Measurements from ENCODE around the gene RUVBL2.

DNA sequence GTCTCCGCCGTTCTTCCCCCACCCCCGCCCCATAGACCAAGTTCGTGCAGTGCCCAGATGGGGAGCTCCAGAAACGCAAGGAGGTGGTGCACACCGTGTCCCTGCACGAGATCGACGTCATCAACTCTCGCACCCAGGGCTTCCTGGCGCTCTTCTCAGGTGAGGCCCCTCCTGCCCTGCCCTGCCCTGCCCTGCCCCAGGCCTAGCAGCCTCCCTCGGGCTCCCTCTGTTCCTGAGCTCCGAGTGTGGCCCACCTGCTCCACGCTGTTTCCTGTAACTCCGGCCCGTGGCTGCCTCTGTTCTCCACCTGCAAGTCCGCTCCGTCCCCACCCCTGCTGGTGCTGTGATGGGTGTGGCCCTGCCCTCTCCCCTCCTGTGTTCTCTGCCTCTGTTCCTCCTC is 16.8 kb downstream of the RUVBL2 start:
- TF ChIP-seq CTCF (conservative IDR thresholded peaks at IDR 0.05), result no peak
- no peak for TF ChIP-seq ZFX (IDR thresholded peaks at IDR 0.05)

Measured in C4-2B (cell line).